CD4-positive, alpha-beta T cell treated with Interleukin-4 for 4 hours (primary cell): Measurements from ENCODE around the gene UNC45B.
"Not testable (repeated sequence)": the region's sequence is repeated elsewhere in the genome, so short reads cannot be mapped to it uniquely, and the experiment has no call there.

ENCODE experiments used
- DNase-seq: peaks from one replicate; pipeline ENCODE4 v3.0.0-alpha.2; 2020

UNC45B gene

GRCh38 chr17:35174835-35175334 lies 27.3 kb downstream of the UNC45B start:
- no peak for DNase-seq

GRCh38 chr17:35175638-35176415 lies 28.2 kb downstream of the UNC45B start:
- no peak for DNase-seq

GRCh38 chr17:35176897-35177296 lies 29.3 kb downstream of the UNC45B start:
- no peak for DNase-seq

GRCh38 chr17:35179379-35179778 lies 31.8 kb downstream of the UNC45B start:
- DNase-seq, result not testable (repeated sequence)

GRCh38 chr17:35183332-35183731 lies 35.7 kb downstream of the UNC45B start:
- DNase-seq, result no peak

GRCh38 chr17:35184274-35184673 lies 36.7 kb downstream of the UNC45B start:
- no peak for DNase-seq

GRCh38 chr17:35185849-35186248 lies 38.2 kb downstream of the UNC45B start:
- DNase-seq, result peak; percentile 14

- no peak for DNase-seq
Measured at GRCh38 chr17:35187481-35187880, 39.9 kb downstream of the UNC45B start.

GRCh38 chr17:35188111-35188510 lies 40.5 kb downstream of the UNC45B start:
- peak; percentile 36 for DNase-seq

- DNase-seq, result no peak
Measured at GRCh38 chr17:35189291-35189690, 41.7 kb downstream of the UNC45B start.

- DNase-seq, result no peak
Measured at GRCh38 chr17:35191001-35191695, 43.5 kb downstream of the UNC45B start.

GRCh38 chr17:35192708-35193107 lies 45.1 kb downstream of the UNC45B start:
- no peak for DNase-seq

GRCh38 chr17:35194001-35194400 lies 46.4 kb downstream of the UNC45B start, which contains the start of gene SLC35G3:
Gene SLC35G3, minus strand, starts transcription at chr17:35194393. Its CDS starts 86 bp downstream, at chr17:35194307.
- not testable (repeated sequence) for DNase-seq

GRCh38 chr17:35195062-35195461 lies 47.4 kb downstream of the UNC45B start:
- not testable (repeated sequence) for DNase-seq

- not testable (repeated sequence) for DNase-seq
Measured at GRCh38 chr17:35202582-35202981, 55.0 kb downstream of the UNC45B start.

- DNase-seq, result peak; percentile 62
Measured at GRCh38 chr17:35210741-35211140, 63.1 kb downstream of the UNC45B start.

- peak; percentile 52 for DNase-seq
Measured at GRCh38 chr17:35212668-35213067, 65.1 kb downstream of the UNC45B start.

- DNase-seq, result no peak
Measured at GRCh38 chr17:35213412-35213940, 65.9 kb downstream of the UNC45B start.

GRCh38 chr17:35214192-35214591 lies 66.6 kb downstream of the UNC45B start:
- DNase-seq, result peak; percentile 94

- DNase-seq, result peak; percentile 85
Measured at GRCh38 chr17:35214631-35215273, 67.1 kb downstream of the UNC45B start.

GRCh38 chr17:35217107-35217506 lies 69.5 kb downstream of the UNC45B start:
- no peak for DNase-seq

- DNase-seq, result peak; percentile 28
Measured at GRCh38 chr17:35218915-35219314, 71.3 kb downstream of the UNC45B start.

GRCh38 chr17:35222452-35222851 lies 74.8 kb downstream of the UNC45B start:
- DNase-seq, result no peak
